DMS 273 treated with DMSO at 0.1 percent for 48 hours (cell line): Measurements from ENCODE around the gene GRAMD1B.
A peak's percentile ranks its signal among the peaks of the same experiment; 100 is the strongest.

Experiments used
- DNase-seq: peaks from one replicate; lab custom pipeline; 2025; lab: John Stamatoyannopoulos, UW

GRAMD1B gene

DNA sequence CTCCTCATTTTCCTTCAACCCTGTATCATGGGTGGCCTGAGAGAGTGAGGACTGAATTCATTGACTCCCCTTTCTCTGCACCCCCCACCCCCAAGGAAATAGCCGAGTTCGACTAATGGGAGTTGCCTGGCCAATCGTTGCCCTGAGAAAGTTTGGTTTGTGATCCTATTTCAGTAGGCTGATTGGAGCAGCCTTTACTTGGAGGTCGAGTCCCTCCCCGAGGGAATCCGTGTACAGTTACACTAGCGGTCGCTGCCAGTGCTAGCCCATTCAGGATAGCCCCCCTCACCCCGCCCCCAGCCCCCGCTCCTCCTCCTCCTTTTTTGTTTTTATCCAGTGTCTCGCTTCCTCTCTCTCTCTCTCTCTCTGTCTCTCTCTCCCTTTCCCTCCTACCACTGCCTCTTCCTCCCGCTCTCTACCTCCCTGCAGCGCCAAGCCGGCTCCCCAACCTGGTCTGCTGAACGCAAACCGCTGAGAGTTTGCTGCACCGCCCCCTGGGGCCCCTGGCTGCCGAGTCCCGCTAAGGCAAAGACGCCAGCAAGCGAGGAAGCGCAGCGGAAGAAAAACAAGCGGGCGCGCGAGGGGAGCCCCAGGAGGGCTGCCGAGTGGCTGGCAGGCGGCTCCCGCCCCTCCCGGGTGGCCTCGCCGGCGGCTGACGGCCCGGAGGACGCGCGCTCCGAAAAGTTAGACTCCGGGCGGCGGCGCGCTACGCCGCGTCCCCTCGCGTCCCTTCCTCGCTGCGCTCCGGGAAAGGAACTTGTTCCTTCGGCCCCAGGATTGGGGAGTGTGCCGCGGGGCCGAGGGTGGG lies at the start of gene GRAMD1B:
Gene GRAMD1B (plus strand): TSS at position 357 of the 808 bp plus-strand sequence. CDS start 524 bp downstream, outside the sequence.
- peak; percentile 60 for DNase-seq

DNA sequence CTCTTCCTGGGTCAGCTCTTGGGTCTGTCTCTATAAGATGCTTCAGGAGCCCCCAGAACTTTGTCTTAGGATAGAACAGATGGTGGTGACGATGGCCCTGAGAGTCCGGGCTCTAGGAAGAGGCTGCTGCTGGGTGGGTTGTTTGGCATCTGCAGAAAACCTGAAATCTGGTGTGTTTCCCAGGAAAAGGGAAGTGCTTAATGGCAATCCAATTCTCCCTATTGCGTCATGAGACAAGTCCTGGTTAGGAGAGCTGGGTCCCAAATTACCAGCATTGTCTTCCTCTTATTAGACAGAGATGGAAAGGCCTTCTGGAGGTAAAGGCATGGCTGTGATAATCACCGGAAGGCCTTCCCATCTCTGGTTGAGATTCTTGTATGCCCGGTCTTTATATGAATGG lies 48.9 kb upstream of the GRAMD1B start:
- DNase-seq: no peak

DNA sequence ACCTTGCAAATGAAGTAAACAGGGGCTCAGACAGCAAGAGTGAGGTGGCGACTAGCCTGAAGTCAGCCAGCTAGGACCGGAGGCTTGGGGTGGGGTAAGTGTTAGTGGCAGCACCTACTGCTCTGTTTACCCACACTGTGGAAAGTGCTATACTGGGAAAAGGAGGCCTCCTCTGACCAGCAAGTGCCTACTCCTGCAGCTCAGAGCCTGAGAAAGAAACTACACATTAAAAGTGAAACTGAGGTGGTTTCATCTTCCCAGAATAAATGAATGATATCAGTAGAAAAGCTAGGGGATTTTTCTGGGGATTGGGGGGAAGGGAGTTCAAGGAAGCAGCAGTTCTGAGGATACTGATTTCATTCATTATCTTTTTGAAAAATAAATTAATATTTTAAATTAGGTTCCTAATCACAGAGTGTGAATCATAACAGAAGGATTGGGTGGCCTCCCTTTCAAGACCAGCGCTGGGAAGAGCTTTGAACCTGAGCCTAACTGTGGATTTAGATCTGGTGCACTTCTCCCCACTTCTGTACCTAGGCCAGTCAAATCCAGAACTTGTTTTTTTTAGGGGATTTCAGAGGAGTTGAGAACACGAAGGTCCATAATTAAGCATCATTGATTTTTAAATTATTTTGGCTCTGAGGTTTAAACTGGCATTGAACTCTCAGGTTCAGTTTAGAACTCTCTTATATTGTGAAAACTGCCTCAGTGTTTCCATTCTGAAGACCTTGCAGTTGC lies 48.1 kb upstream of the GRAMD1B start:
- no peak for DNase-seq

DNA sequence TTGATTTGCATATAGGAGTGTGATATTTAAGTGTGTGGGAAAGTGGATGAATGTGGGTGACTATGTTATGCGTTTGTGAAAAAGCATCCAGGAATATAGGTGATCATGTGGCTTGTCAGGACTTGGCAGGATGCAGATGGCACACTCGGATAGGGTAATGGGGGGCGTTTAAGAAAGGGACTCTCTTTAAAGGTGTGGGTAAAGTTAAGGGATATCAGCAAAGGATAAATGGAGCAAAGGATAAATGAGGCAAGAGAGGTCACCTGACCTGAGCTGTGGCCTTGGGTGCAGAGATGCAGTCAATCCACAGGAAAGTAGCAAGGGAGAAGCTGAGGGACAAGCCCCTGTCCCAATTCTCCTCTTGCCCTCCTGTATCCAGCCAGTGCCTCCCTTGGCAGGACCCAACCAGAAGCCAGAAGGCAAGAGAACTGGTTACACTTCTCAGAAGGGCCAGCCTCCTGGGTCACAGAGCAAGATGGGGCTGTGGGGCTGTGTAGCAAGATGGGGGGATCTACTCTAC lies 47.5 kb upstream of the GRAMD1B start:
- no peak for DNase-seq

DNA sequence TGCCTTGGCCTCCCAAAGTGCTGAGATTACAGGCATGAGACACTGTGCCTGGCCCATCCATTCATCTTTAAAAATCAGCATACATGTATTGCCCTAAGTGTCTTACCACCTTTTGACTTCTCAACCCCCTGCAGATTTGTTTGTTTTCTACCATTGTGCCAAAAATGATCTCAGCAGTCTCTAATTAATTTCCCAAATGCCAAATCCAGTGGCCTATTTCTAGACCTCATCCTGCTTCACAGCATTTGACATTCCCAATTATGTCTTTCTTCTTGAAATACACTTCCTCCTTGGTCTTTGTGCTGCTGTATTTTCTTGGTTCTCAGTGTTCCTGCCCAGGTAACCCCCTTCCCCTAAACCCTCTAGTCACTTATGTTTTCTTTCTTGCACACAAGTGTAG lies 46.0 kb upstream of the GRAMD1B start:
- no peak for DNase-seq

DNA sequence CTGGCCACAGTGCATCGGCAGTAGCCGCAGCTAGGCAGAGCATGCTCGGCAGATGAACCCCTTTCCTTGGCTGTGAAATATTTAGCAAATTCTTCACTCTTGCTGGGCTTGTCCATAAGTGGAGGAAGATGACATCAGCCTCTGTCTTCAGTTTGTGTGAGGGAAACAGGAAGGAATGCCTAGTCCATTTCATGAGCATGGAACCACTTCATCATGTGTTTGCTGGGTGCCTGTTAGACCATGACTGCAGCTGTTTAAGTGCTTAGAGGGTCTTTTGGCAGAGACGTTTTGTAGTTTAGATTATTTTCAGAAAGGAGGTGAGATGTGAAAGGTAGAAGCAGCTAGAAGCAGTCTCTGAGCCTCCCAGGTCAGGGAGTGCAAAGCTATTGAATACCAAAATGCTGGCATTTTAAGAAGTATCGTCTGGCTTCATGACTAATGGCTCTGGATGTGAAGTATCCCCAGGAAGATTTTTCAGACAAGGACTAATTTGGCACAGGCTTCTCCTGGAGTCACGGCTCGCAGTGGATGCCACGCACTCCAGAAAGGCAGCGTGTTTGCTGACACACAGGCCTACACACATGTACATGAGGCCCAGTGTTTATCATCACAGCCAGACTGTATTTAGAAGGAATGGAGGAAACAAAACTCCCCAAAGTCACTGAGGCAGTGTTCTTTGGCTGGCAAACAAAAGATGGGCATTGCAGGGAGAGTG lies 43.1 kb upstream of the GRAMD1B start:
- no peak for DNase-seq

DNA sequence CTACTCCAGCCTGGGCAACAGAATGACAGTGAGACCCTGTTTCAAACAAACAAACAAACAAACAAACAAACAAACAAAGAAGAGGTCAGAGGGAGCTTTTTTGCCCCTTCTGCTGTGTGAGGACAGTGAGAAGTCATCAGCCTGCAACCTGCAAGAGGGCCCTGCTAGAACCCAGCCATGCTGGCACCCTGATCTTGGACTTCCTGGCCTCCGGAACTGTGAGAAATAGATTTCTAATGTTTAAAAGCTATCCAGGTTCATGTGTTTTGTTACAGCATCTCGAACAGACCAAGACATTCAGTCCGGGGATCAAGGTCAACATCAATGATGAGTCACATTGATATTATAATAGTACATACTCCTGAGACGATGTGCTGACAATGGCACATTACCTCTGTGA lies 41.4 kb upstream of the GRAMD1B start:
- no peak for DNase-seq

DNA sequence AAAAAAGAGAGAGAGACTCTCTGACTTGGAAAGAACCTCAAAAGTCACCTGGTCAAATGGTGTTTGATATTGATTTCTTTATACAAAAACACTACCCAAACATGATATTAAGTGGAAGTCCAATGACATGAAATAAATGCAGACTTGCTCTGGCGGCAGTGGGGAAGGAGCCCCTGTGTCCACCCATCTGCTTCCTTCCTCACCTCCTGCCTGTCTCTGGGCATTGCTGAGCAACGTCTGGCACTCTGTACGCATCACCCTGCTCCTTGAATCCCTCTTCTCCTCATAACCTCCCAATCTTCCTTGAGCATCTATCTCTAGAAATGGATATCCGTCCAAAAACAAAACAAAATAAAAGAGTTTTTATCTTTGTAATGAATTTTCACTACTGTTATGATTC lies 39.9 kb upstream of the GRAMD1B start:
- DNase-seq: no peak

DNA sequence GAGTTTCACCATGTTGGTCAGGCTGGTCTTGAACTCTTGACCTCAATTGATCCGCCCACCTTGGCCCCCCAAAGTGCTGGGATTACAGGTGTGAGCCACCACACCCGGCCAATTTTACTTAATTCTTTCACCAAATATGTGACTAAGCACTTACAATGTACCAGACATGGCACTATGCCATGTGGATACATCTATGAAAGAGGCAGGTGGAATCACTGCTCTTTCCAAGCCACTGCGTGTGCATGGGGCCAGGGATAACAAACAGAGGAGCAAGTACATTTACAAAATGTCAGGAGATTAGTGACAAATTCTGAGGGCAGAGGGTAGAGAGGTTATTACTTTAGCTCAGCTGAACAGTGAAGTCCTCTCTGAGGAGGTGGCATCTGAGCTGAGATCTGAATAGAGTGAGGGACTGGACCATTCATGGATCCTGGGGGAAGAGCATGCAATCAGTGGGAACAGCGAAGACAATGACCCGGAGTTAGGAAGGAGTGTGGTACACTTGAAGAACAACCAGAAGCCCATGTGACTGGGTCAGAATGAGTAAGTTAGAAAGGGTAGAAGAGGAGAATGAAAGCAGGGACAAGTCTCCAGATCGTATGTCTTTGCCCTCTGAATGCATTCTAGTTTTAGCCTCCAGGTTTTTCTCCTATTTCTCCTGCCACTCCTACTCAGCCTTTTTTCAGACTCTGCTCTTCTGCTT lies 38.3 kb upstream of the GRAMD1B start:
- DNase-seq: no peak

DNA sequence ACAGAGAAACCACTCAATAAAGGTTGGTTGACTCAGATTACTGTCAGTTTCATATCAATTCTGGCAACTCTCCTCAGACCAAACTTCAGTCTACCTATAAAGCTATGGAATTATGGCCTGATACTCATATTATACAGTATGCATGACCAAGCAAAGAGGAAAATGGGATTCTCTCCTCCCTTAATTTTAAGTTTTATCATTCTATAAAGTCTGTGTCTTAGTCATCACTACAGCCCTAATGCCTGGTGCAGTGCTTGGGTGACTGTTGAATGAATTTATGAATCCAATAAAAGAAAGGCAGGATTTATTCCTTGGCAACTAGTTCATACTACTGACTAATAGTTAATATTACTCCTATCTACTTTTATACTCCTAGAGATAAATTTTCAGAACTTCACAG lies 37.6 kb upstream of the GRAMD1B start:
- no peak for DNase-seq

DNA sequence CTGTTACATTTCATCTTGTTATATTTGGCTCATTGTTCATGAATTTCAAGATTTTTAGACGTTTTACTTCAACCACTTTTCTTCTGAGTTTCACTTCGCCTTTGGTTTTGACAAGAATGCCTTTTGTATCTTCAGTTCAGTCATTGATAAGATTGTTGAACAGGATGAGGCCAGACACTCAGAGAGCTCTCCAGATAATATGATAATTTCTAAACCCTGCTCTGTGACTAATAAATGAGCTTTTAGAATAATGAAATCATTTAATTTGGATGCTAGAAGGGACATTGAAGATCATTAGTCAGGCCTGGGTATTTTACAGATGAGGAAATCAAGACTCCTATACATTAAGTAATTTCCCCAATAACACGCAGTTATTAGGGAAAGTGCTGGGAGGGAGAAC lies 37.2 kb upstream of the GRAMD1B start:
- no peak for DNase-seq

DNA sequence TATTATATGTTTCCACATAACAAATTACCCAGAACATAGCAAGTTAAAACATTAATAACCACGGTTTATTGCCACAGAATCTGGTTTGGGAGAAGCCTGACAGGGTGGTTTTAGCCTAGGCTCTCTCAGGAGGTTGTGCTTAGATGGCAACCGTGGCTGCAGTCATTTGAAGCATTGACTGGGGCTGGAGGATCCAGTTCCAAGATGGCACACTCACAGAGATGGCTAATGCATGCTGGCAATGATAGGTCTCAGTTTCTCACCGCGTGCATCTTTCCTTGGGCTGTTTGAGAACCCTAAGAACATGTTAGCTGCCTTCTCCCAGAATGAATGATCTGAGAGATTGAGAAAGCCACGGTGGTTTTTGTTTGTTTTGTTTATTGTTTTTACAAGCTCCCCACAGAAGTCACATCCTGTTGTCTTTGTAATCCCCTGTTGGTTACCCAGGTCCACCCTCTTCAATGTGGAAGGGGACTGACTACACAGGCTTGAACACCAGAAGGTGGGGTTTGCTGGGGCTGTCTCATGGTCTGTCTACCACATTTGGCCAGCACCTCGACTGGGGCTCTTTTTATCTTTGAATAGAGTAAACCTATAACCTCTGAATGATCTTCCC lies 36.6 kb upstream of the GRAMD1B start:
- no peak for DNase-seq

DNA sequence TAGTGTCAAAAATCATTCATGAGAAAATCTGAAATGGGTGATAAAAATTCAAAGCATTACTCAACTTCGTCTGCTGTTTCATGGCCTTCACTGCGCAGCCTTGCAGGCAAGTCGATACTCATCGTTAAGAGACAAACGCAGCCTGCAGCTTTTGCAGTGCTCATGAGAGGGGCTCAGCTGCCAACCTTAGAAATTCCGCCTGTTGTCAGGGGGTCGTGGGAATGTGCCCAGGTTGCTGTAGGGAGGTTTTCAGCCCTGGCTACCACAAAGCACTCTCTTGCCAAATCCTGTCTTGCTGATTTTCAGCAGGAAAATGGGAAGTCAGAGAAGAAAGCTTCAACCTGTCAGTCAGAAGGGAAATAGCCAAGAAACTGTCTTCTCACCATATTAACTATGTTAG lies 25.4 kb upstream of the GRAMD1B start:
- DNase-seq: no peak

DNA sequence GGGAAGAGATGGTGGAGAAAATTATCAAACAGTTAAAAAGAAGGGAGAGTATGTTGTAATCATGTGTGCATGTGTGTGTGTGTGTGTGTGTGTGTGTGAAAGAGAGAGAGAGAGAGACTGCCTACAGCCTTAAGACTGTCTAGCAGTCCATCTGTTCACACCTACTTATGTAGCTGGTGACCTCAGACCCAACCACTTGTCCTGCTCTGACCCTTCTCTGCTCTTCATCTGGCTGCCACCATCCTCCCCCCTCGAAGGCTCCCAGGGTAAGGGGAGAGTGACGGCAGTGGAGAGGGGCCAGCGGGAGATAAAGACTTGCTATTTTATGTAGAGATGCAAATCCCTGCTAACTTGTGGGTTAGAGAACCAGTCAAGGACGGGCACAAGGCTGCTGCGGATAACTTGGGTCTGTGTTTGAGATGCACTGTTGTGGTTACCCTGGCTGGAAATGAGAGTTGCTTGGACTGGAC lies 24.9 kb upstream of the GRAMD1B start:
- no peak for DNase-seq

DNA sequence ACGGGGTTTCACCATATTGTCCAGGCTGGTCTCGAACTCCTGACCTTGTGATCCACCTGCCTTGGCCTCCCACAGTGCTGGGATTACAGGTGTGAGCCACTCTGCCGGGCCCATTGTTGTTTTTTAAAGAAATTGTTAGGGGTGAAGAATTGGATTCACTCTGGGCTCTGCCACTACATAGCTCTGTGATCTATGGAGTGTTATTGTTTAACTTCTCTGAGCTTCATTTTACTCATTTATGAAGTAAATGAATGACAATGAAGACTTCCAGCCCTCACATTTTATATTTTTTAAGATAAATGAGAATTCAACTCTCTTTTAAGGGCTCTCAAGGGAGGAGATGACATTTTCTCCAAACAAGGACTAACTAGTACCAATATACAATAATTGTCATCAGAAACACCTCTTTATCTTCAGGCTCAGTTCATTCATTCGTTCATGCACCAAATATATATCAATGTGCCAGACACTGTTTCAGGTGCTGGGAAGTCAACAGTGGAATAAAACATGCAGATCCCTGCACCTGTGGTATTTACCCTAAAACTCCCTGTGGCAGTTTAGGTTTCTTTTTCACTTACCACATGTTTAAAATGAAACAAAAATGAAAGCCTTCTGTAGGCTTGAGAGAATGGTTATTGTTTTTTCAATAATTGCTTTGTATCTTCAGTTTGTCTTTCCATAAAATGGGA lies 23.5 kb upstream of the GRAMD1B start:
- DNase-seq: no peak

DNA sequence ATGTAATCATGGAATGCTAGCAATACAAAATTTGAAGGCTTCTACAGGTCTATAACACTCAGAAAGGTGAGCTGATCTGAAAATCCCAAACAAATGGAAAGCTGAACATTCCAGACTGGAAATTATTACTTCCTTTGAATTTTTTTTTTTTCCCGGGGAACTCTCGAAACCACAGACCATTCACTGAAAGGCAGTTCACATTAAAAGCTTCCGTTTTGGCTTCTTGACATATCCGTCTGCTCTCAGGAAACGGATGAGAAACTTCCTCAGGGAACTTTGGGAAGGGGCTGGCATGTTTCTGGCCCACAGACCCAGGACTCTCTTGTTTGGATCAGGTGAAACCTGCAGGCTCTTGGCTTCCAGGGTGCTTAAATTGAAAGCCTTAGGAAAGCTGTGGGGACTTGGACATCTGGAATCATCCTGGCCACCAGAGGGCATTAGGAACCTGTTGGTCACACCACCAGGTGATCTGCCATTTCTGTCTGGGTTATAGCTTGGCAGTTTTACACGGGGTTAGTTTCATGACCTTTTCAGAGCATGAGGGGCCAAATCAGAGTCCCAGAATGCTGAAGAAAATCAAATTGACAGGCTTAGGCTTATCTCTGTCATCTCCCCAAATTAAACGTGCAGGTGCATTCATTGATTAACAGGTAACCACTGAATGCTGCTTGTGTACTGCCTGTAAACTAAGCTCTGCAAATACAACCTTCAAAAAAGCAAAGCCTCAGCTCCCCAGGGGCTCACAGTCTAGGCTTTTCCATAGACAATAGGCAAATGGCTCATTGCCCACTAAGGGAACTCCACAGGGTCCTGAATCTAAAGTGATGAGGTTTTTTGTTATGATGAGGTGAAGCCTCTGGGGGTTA lies 22.7 kb upstream of the GRAMD1B start:
- peak; percentile 1 for DNase-seq

DNA sequence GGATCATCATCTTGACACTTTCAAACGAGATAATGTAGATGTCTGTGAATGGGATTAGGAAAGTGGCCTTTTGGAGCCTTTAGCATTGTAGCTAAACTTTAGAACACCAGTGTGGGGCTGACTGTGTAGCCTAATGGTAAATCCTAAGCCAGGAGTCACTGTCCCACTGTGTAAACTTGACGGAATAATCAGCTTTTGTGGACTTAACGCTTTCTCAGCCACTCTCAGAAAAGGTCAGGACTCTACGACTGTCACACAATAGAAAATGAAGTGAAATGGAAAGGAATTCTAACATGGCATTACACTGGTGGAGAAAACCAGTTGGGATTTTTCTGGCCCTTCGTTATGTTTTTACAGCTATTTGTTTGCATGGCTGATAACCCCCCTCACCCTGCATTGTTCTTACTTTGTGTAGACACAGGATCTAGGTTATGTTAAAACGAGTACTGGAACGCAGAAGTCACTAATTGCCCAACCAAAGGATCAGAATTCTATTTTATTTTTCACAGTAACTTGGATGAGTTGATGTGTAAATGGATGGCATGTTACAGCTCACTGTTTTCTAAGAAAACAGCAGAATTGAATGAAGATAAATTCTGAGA lies 22.0 kb upstream of the GRAMD1B start:
- no peak for DNase-seq

DNA sequence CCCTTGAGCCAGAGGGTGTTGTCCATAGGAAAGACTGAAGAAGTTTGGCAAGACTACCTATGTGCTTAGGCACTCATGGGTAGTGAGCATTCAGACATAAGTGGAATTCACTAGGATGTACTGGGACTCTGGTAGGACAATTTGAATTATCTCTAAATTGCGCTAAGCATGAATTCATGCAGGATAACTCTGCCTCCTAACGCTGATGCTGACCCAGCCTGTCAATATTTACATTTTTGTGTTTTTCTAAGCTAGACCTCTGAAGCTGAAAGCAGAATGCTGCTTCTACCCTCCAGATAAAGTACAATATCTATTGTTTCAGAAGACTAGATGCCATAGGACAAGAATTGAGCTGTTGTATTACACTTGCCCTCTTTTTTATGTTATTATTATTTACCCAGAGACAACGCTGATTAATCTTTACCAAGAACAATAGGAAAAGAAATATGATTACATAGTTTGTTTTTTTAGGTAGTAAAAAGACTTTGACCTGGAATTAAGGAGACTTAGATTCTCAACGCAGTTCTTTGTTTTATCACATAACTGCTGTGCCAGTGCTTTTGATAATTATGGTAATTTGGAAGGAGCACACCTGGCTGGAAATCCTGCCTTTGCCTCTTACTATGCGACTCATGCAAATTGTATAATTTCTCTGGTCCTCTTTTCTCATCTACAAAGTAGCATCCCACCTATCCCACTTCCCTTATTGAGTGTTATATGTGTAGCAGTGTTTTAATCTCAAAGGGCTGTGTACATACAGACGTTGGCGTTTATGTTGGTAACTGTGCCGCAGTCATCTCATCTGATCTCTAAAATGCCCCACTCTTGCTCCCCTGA lies 21.2 kb upstream of the GRAMD1B start:
- no peak for DNase-seq
